Fibroblast of skin of right quadriceps (primary cell): ENCODE measurements around the gene LRBA.
A peak's percentile ranks its signal among the peaks of the same experiment; 100 is the strongest.

Source experiments
- DNase-seq: peaks from one replicate; pipeline ENCODE4 v3.0.0-alpha.2; 2013

Gene LRBA

DNA sequence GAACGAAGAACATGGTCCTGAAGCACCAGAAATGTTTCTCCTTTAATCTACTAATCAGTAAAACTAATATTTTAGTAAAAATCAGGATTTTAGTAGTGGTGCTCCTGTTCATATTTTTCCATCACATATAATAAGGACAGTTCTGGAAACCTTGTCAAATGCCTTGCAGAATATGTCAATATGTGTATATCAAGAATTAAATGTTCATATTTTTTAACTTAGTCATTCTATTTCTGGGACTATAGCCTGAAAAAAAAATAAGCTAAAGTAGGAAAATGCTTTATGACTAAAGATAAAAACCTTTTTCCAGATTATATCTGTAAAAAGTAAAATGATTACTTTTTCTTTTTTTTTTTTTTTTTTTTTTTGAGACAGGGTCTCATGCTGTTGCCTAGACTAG is 368.1 kb downstream of the LRBA start:
- DNase-seq = peak; percentile 36

- DNase-seq = no peak
These were observed 373.5 kb downstream of the LRBA start for GRCh38 chr4:150641612-150642011.

GRCh38 chr4:150632639-150633038 is 382.4 kb downstream of the LRBA start:
- DNase-seq = no peak

GRCh38 chr4:150628073-150628472 is 387.0 kb downstream of the LRBA start:
- DNase-seq = no peak

DNA sequence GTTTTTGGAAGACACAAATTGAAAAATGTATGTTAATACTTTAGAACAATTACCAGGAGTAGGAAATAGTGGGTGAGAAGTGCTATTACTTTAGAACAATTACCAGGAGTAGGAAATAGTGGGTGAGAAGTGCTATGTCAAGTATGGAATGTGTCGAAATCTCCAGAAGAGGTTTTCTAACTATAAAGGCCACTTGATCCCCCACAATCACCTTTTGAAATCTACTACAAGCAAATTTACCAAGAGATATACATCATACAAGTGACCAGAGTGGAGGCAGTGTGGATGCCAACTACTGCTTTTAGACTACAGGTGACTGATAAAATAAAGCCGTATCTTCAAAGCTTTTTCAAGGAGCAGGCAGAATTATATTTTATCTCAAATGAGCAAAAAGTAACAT is 390.1 kb downstream of the LRBA start:
- no peak for DNase-seq

DNA sequence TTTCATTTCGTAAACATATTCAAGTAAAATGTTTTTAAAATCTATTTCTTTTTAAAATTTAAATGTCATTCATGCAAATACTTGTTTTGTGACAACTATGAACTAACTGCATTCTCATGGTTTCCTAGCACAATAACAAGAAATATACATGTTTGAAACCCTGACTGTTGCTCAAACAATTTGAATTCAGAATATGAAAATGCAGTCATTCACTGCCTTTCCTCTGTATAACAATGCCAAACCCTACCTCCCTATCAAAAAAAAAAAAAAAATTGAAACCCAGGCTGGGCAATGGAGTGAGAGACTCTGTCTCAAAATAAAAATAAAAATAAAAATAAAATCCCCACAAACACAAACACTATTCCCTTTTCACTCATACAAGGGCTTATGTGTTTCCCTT is 391.0 kb downstream of the LRBA start:
- no peak for DNase-seq

DNA sequence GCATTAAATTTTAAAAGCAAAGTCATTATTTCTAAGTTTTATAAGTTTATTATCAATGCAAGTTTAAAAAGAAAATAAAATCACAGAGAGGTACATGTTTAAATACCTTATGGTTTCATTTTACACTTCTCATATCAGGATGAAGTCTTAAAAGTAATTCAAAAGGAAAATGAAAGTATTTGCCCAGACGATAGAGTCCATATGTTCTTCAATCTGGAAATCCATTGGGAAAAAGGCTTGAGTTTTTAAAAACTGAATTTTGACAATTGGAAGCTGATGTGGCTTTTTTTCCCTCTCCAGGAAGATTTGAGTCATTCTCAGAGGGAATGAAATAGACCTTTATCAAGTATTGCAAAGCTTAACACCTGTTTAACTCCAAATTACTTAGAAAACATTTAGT is 396.0 kb downstream of the LRBA start:
- peak; percentile 17 for DNase-seq

- no peak for DNase-seq
These were observed 406.0 kb downstream of the LRBA start for GRCh38 chr4:150609131-150609530.

- no peak for DNase-seq
These were observed 414.2 kb downstream of the LRBA start for GRCh38 chr4:150600812-150601445.

GRCh38 chr4:150599547-150599946 is 415.5 kb downstream of the LRBA start:
- DNase-seq = no peak

DNA sequence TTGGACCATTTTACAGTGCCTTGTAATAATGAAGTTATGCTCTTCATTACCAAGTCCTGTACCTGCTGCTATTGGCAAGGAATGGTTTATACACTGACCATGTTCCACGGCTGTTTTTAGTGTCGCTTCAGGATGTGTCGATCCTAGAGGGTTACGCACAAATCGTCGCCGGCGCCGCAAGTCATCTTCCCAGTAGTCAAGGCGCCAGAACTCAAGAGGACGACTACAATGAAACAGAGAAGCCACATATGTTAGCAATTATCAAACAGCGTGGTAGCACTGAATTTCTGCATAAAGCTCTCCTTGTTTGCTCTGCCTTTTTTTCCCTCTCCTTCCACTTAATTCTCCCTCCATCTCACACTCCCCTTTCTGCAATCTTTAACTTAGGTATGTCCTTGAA is 416.2 kb downstream of the LRBA start:
- DNase-seq = peak; percentile 52

DNA sequence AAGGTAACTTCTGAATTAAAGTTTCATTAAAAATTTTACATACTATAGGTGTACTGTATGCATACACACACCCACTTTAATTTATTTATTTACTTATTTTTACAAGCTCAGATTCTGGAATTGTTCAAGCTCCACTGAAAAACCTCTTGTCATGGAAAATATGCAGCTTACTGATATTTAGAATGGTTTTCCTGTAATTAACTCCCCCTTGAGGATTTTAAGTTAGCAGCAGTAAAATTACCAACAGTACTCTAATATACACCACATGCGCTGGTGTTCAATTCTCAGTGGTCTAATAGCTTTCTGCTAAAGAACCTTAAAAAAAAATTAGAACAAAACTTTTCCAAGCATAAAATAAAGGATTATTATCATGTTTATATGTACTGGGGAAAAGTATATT is 421.1 kb downstream of the LRBA start:
- peak; percentile 28 for DNase-seq

DNA sequence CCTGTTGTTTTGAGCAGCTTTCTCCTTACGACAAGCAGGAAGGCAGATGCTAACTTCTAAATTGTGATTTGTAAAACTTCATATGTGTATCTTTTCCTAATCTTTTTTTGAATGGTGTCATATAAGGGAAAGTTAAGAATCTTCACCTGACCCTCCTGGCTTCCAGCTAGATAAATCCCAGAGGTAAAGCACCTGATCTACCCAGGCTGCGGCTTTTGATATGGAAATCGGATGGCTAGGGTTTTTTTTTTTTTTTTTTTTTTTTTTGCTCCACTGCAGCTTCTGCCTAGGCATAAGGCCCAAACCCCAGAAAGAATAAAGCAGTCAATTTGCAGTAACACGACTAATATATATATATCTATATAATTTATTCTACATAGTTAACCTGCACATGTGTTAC is 423.2 kb downstream of the LRBA start:
- no peak for DNase-seq

GRCh38 chr4:150591406-150591805 is 423.7 kb downstream of the LRBA start:
- DNase-seq = no peak

DNA sequence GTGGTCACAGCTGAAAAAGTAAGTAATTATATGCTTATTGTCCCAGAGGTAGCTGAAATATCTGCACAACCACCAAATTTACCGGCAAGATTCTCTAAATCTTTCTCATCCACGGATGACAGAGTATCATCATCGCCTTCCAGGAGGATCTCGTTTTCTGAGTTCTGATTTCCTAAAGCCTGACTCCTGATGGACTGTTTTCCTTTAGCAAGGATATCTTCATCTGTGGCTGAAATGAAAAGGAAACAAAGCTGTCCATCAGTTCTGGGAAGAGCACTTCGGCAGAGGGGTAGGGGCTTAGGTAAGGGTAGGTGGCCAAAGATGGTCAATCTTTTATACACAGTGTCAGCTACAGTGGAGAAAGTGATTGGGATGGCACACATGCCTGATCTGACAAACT is 424.5 kb downstream of the LRBA start:
- no peak for DNase-seq

GRCh38 chr4:150589157-150589556 is 425.9 kb downstream of the LRBA start:
- no peak for DNase-seq

DNA sequence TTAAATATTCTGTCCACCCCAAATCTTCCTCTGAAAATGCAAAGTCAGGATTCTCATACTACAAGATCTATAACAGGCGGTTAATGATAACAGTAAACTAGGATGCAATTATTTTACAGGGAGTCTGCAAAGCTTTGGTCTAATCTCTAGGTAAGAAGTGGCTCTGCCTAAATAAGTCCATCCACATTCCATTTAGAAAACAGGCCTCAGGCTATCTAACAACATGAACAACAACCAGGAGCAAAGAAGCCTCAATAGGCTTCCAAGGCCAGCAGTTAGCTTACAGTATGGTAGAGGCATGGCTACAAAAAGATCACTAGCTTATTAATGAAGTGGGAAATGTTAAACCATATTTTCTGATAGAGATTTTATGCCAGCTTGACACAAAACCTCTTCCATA is 426.8 kb downstream of the LRBA start:
- DNase-seq = no peak

- DNase-seq = no peak
These were observed 428.8 kb downstream of the LRBA start for GRCh38 chr4:150586162-150586810.

GRCh38 chr4:150585611-150586010 is 429.5 kb downstream of the LRBA start:
- no peak for DNase-seq

DNA sequence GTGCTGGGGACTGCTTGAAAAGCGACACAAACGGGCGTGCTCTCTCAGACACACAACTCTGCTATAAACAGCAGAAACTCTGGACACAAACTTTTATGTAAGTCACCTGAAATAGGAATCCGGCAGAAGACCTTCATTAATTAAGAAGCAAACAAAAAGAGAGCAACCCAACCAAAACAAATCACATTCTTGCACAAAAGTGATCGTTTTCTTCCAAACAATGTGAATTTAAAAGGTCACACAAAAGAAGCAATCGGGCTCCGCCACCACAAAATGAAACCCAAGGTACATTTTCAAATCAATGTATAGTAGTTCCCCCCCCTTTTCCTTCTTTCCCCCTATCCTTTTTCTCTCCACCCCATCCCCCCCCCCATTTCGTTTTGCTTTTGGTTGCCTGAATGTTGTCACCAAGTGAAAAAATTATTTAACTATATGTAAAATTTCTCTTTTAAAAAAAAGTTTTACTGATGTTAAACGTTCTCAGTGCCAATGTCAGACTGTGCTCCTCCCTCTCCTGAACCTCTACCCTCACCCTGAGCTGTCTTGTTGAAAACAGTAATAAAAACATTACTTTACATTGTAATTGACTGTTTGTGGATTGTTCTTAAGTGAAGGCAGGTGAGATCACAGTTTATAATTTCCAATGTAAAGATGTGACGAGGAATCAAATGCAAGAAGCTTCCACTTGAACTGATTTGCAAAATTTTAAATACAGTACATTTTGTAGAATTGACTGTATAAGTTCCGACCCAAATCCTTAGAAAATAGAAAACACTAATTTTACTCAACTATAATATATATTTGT is 430.8 kb downstream of the LRBA start:
- DNase-seq = no peak

DNA sequence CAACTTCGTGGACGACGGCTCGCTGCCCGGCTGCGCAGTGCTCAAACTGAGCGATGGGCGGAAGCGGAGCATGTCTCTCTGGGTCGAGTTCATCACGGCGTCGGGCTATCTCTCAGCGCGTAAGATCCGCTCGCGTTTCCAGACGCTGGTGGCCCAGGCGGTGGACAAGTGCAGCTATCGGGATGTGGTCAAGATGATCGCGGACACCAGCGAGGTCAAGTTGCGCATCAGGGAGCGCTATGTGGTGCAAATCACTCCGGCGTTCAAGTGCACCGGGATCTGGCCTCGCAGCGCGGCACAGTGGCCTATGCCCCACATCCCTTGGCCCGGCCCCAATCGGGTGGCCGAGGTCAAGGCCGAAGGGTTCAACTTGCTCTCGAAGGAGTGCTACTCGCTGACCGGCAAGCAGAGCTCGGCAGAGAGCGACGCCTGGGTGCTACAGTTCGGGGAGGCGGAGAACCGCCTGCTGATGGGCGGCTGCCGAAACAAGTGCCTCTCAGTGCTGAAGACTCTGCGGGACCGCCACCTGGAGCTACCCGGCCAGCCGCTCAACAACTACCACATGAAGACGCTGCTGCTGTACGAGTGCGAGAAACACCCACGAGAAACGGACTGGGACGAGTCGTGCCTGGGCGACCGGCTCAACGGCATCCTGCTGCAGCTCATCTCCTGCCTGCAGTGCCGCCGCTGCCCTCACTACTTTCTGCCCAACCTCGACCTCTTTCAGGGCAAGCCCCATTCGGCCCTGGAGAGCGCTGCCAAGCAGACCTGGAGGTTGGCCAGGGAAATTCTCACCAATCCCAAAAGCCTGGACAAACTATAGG is 431.6 kb downstream of the LRBA start:
- DNase-seq = peak; percentile 27

DNA sequence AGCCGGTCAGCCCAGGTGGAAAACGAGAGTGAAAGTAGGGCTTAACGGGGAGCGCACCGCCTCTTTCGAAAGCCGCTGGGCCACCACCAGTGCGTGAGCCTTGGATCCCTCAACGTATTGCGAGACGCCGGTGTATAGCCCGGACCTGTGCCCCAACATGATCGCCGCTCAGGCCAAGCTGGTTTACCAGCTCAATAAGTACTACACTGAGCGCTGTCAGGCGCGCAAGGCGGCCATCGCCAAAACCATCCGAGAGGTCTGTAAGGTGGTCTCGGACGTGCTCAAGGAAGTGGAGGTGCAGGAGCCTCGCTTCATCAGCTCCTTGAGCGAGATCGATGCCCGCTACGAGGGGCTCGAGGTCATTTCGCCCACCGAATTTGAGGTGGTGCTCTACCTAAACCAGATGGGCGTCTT is 432.2 kb downstream of the LRBA start:
- peak; percentile 29 for DNase-seq

- DNase-seq = peak; percentile 26
These were observed 432.8 kb downstream of the LRBA start, which contains the start of gene MAB21L2 for GRCh38 chr4:150582146-150582872. MAB21L2 (plus strand) TSS chr4:150582151; CDS start chr4:150583030, 879 bp downstream.
